C4-2B (cell line): ENCODE data around the gene MFAP3.

Source experiments
- CTCF ChIP-seq: fragments of 450-650 bp; conservative IDR thresholded peaks from 2 replicates; pipeline ENCODE4 v1.5.1; 2017; ENCODE audit warnings: mild to moderate bottlenecking
- ZFX ChIP-seq: fragments of 450-650 bp; IDR thresholded peaks from 2 replicates; pipeline ENCODE4 v1.6.1; 2017

DNA sequence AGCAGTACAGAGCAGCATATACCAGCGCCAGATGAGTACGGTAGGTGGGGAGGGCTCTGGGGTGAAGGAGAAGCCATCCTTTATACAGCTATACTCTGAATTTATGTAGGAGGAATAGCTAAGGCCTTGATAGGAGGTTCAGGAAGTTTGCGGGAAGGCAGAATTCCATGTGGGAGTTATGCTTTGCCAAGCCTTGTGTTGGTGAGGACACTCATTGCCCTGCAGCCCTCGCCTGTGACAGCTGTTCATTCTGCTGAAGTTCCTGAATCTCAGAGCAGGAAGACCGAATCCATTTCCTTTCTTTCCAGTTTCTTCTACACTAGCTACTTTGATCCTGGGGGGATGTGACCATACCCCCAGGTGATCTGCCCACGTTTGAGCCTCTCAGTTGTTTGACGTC is 7.7 kb downstream of the MFAP3 start:
- TF ChIP-seq CTCF (no peak), ZFX (no peak)
